HEK293 (cell line): Measurements from ENCODE around the gene ACAP3.

Source experiments
- CTCF ChIA-PET: fragments of 350-600 bp; formaldehyde crosslinking; extraction: SDS; loops from one replicate; lab custom pipeline; 2021; ENCODE audit warnings: antibody characterized with exemption; lab: Yijun Ruan, JAX
- POLR2A ChIA-PET: fragments of 300-600 bp; formaldehyde crosslinking; extraction: SDS; loops from one replicate; lab custom pipeline; 2020; ENCODE audit warnings: antibody characterized with exemption, inconsistent platforms; lab: Yijun Ruan, JAX
- H3K27ac ChIP-seq: fragments of 200-500 bp; sonication (Bioruptor generic); 2 replicates; pipeline ENCODE4 v1.5.1; 2014; ENCODE audit warnings: low read depth, low read length, control low read depth, inconsistent platforms; ENCODE audit errors: extremely low read depth
- H3K36me3 ChIP-seq, 2 experiments: fragments of 200-500 bp in 1 of 2; sonication (Bioruptor generic) in 1 of 2; 1 replicate in 1 of 2; 2 replicates in 1 of 2; pipeline ENCODE4 v1.5.1; 2014 to 2017; ENCODE audit warnings: inconsistent platforms in 2 of 2, low read length in 2 of 2; ENCODE audit not compliant: control insufficient read depth in 2 of 2, insufficient read depth in 1 of 2
- H3K4me1 ChIP-seq: fragments of 200-500 bp; sonication (Bioruptor generic); 2 replicates; pipeline ENCODE4 v1.5.1; 2014; ENCODE audit warnings: mild to moderate bottlenecking, low read length, inconsistent platforms; ENCODE audit not compliant: control insufficient read depth, insufficient read depth
- H3K4me3 ChIP-seq: 2 replicates; pipeline ENCODE4 v1.5.1; 2011; ENCODE audit warnings: low read depth, mild to moderate bottlenecking, control low read depth, low read length, moderate library complexity
- H3K9me3 ChIP-seq: fragments of 200-500 bp; sonication (Bioruptor generic); 2 replicates; pipeline ENCODE4 v1.5.1; 2014; ENCODE audit warnings: low read depth, low read length, inconsistent platforms; ENCODE audit not compliant: control insufficient read depth, insufficient read depth
- CTCF ChIP-seq: fragments of 450-650 bp; formaldehyde crosslinking; IDR thresholded peaks from 2 replicates; pipeline ENCODE4 v1.5.1; 2016; ENCODE audit warnings: missing biosample characterization, missing genetic modification characterization
- GLI4 ChIP-seq: fragments of 450-650 bp; formaldehyde crosslinking; IDR thresholded peaks from 2 replicates; pipeline ENCODE4 v1.5.1; 2016; ENCODE audit warnings: missing biosample characterization, missing genetic modification characterization
- GLIS1 ChIP-seq: fragments of 450-650 bp; formaldehyde crosslinking; IDR thresholded peaks from 2 replicates; pipeline ENCODE4 v1.5.1; 2016; ENCODE audit warnings: missing biosample characterization, missing genetic modification characterization
- GLIS2 ChIP-seq: fragments of 450-650 bp; formaldehyde crosslinking; IDR thresholded peaks from 2 replicates; pipeline ENCODE4 v1.5.1; 2016; ENCODE audit warnings: missing biosample characterization, missing genetic modification characterization
- KLF1 ChIP-seq: fragments of 450-650 bp; formaldehyde crosslinking; IDR thresholded peaks from 2 replicates; pipeline ENCODE4 v1.5.1; 2016; ENCODE audit warnings: missing biosample characterization, missing genetic modification characterization
- KLF8 ChIP-seq: fragments of 450-650 bp; formaldehyde crosslinking; IDR thresholded peaks from 2 replicates; pipeline ENCODE4 v1.5.1; 2016; ENCODE audit warnings: missing biosample characterization, missing genetic modification characterization
- OVOL3 ChIP-seq: fragments of 450-650 bp; formaldehyde crosslinking; IDR thresholded peaks from 2 replicates; pipeline ENCODE4 v1.5.1; 2016; ENCODE audit warnings: missing biosample characterization, missing genetic modification characterization
- PATZ1 ChIP-seq: fragments of 450-650 bp; formaldehyde crosslinking; IDR thresholded peaks from 2 replicates; pipeline ENCODE4 v1.5.1; 2016; ENCODE audit warnings: missing biosample characterization, missing genetic modification characterization
- SCRT2 ChIP-seq: fragments of 450-650 bp; formaldehyde crosslinking; IDR thresholded peaks from 2 replicates; pipeline ENCODE4 v1.5.1; 2016; ENCODE audit warnings: missing biosample characterization, missing genetic modification characterization
- WT1 ChIP-seq: fragments of 450-650 bp; formaldehyde crosslinking; IDR thresholded peaks from 2 replicates; pipeline ENCODE4 v1.5.1; 2016; ENCODE audit warnings: missing biosample characterization, missing genetic modification characterization
- ZBTB17 ChIP-seq: fragments of 450-650 bp; formaldehyde crosslinking; IDR thresholded peaks from 2 replicates; pipeline ENCODE4 v1.5.1; 2016; ENCODE audit warnings: missing biosample characterization, missing genetic modification characterization
- ZBTB7A ChIP-seq: fragments of 450-650 bp; formaldehyde crosslinking; IDR thresholded peaks from 2 replicates; pipeline ENCODE4 v1.5.1; 2016; ENCODE audit warnings: low read depth, missing biosample characterization, missing genetic modification characterization
- ZEB2 ChIP-seq: fragments of 450-650 bp; formaldehyde crosslinking; IDR thresholded peaks from 2 replicates; pipeline ENCODE4 v1.5.1; 2016; ENCODE audit warnings: missing biosample characterization, missing genetic modification characterization
- ZFP41 ChIP-seq: fragments of 450-650 bp; formaldehyde crosslinking; IDR thresholded peaks from 2 replicates; pipeline ENCODE4 v1.5.1; 2016; ENCODE audit warnings: missing biosample characterization, missing genetic modification characterization, borderline replicate concordance
- ZFP69B ChIP-seq: fragments of 450-650 bp; formaldehyde crosslinking; IDR thresholded peaks from 2 replicates; pipeline ENCODE4 v1.5.1; 2016; ENCODE audit warnings: missing biosample characterization, missing genetic modification characterization
- ZIC2 ChIP-seq: fragments of 450-650 bp; formaldehyde crosslinking; IDR thresholded peaks from 2 replicates; pipeline ENCODE4 v1.5.1; 2016; ENCODE audit warnings: missing biosample characterization, missing genetic modification characterization
- ZNF10 ChIP-seq: fragments of 450-650 bp; formaldehyde crosslinking; IDR thresholded peaks from 2 replicates; pipeline ENCODE4 v1.5.1; 2017; ENCODE audit warnings: missing biosample characterization, missing genetic modification characterization
- ZNF140 ChIP-seq: fragments of 450-650 bp; formaldehyde crosslinking; IDR thresholded peaks from 2 replicates; pipeline ENCODE4 v1.5.1; 2016; ENCODE audit warnings: missing biosample characterization, missing genetic modification characterization
- ZNF398 ChIP-seq: fragments of 450-650 bp; formaldehyde crosslinking; IDR thresholded peaks from 2 replicates; pipeline ENCODE4 v1.5.1; 2017; ENCODE audit warnings: missing biosample characterization, missing genetic modification characterization
- ZNF416 ChIP-seq: fragments of 450-650 bp; formaldehyde crosslinking; IDR thresholded peaks from 2 replicates; pipeline ENCODE4 v1.5.1; 2016; ENCODE audit warnings: missing biosample characterization, missing genetic modification characterization
- ZNF423 ChIP-seq: fragments of 450-650 bp; formaldehyde crosslinking; IDR thresholded peaks from 2 replicates; pipeline ENCODE4 v1.5.1; 2016; ENCODE audit warnings: missing biosample characterization, missing genetic modification characterization
- ZNF558 ChIP-seq: fragments of 450-650 bp; formaldehyde crosslinking; IDR thresholded peaks from 2 replicates; pipeline ENCODE4 v1.5.1; 2016; ENCODE audit warnings: missing biosample characterization, missing genetic modification characterization
- ZNF623 ChIP-seq: fragments of 450-650 bp; formaldehyde crosslinking; IDR thresholded peaks from 2 replicates; pipeline ENCODE4 v1.5.1; 2016; ENCODE audit warnings: missing biosample characterization, missing genetic modification characterization
- ZNF692 ChIP-seq: fragments of 450-650 bp; formaldehyde crosslinking; IDR thresholded peaks from 2 replicates; pipeline ENCODE4 v1.5.1; 2016; ENCODE audit warnings: missing biosample characterization, missing genetic modification characterization
- ZNF843 ChIP-seq: fragments of 450-650 bp; formaldehyde crosslinking; IDR thresholded peaks from 2 replicates; pipeline ENCODE4 v1.5.1; 2016; ENCODE audit warnings: missing biosample characterization, missing genetic modification characterization
- TF ChIP-seq, protein P1 (sequence below): sonication (generic); formaldehyde crosslinking; IDR thresholded peaks from 2 replicates; pipeline ENCODE4 v1.8.1; 2022; ENCODE audit warnings: mild to moderate bottlenecking, moderate library complexity, missing genetic modification reagents

ACAP3 gene

DNA sequence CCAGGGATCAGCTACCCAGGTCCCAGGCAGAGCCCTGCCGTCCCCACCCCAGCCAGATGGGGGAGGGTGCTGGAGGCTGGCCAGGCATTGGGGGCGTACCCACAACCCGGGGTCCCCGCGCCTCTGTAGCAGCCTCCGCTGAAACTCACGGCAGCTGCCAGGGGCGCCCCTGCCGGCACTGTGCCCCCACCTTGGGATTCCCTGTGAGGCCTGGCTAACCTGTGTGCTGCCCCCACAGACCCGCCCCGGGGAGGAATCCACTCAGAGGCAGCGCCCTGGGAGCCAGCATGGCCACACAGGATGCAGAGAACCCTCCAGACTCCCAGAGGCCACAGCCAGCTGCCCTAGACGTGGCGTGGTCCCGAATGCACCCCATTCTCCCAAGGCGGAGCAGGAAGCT lies 37.7 kb upstream of the ACAP3 start:
- POLR2A ChIA-PET, result interaction anchor here (0.6 kb wide), 1 partner anchor 139 kb away, joined by 3 read pairs; no protein-coding TSS in a partner anchor
- Histone ChIP-seq H3K9me3 (no peaks in the 10 kb centered on the region), H3K4me1 (peaks cover 7% of the 10 kb centered on the region), H3K4me3 (no peak overlapping the region), H3K36me3 (peaks cover 0 to 43% of the 10 kb centered on the region in 2 experiments; a peak in 2 of 3 replicates), H3K27ac (no peak overlapping the region)
- CTCF ChIA-PET, result interaction anchor here (0.5 to 3.5 kb wide), 5 partner anchors 19 to 223 kb away, joined by 3 to 18 read pairs (median 3); no protein-coding TSS in a partner anchor
- TF ChIP-seq GLIS2 (tag by site-specific recombination) (peak; percentile 23; the same call in 1 of the 2 replicates), KLF1 (tag by site-specific recombination) (peak; percentile 87), KLF8 (peak; percentile 60), ZNF843 (tag by site-specific recombination) (no peak), GLIS1 (tag by site-specific recombination) (peak; percentile 60), OVOL3 (tag by site-specific recombination) (no peak)

DNA sequence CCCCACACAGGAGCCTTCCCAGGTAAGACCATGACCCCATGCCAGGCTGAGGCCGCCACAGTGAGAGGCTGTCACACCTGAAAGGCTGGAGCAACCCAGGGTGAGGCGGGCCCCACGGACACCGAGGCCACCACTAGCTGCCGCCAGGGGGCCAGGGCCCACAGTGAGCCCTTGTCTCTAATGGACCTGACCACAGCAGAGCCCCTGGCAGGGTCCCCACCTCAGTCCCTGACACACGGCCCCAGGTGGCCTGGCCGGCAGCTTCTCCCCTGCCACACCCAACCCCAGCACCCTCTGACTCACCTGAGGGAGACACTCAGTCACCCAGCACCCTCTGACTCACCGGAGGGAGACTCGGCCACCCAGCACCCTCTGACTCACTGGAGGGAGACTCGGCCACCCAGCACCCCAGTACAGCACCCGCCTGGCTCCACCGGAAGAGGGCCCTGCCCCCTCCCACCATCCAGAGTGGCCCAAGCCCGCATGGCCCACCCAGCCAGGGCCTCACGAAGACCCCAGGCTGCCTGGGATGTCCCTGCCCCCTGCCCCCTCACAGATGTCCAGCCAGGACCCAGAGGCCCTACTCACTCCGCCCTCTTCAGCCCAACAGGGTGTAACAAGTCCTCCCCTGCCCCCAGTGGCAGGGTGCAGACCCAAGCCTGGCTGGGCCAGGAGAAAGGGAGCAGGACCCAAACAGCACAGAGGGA lies 37.1 kb upstream of the ACAP3 start:
- peaks cover 7% of the 10 kb centered on the region for H3K4me1 ChIP-seq
- no peaks in the 10 kb centered on the region for H3K9me3 ChIP-seq
- peaks cover 0 to 49% of the 10 kb centered on the region in 2 experiments; a peak in 2 of 3 replicates for H3K36me3 ChIP-seq
- no peak overlapping the region for H3K4me3 ChIP-seq
- H3K27ac ChIP-seq, result 0 out of 2 replicates have a peak overlapping the region, but pooled peaks have one; percentile 5
- POLR2A ChIA-PET, result interaction anchor here (1.0 kb wide), 1 partner anchor 10 kb away, joined by 3 read pairs; no protein-coding TSS in a partner anchor
- CTCF ChIA-PET, result interaction anchor here (0.6 to 1.0 kb wide), 6 partner anchors 18 to 257 kb away, joined by 3 to 5 read pairs (median 3); no protein-coding TSS in a partner anchor
- no peak for TF ChIP-seq ZNF558 (tag by site-specific recombination)
- peak; percentile 9; the same call in 1 of the 2 replicates for TF ChIP-seq KLF1 (tag by site-specific recombination)
- TF ChIP-seq ZNF692 (tag by site-specific recombination), result peak; percentile 98
- TF ChIP-seq ZFP69B (tag by site-specific recombination), result peak; percentile 97
- TF ChIP-seq SCRT2, result no peak
- no peak for TF ChIP-seq ZBTB17
- no peak for TF ChIP-seq ZEB2
- no peak for TF ChIP-seq ZNF140 (tag by site-specific recombination)
- no peak for TF ChIP-seq ZNF398 (tag by site-specific recombination)
- peak; percentile 41 for TF ChIP-seq CTCF (tag by site-specific recombination)
- TF ChIP-seq ZFP41 (tag by site-specific recombination), result no peak
- no peak for TF ChIP-seq WT1 (tag by site-specific recombination)
- TF ChIP-seq ZNF10 (tag by site-specific recombination), result no peak
- TF ChIP-seq GLI4, result no peak
- TF ChIP-seq ZBTB7A (tag by site-specific recombination), result no peak
- TF ChIP-seq ZIC2, result peak; percentile 61
- no peak for TF ChIP-seq ZNF843 (tag by site-specific recombination)
- peak; percentile 89 for TF ChIP-seq GLIS1 (tag by site-specific recombination)
- peak; percentile 71 for TF ChIP-seq ZNF423 (tag by site-specific recombination)
- peak; percentile 33 for TF ChIP-seq PATZ1
- TF ChIP-seq, protein P1, sequence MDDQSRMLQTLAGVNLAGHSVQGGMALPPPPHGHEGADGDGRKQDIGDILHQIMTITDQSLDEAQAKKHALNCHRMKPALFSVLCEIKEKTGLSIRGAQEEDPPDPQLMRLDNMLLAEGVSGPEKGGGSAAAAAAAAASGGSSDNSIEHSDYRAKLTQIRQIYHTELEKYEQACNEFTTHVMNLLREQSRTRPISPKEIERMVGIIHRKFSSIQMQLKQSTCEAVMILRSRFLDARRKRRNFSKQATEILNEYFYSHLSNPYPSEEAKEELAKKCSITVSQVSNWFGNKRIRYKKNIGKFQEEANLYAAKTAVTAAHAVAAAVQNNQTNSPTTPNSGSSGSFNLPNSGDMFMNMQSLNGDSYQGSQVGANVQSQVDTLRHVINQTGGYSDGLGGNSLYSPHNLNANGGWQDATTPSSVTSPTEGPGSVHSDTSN (CRISPR knock-in tag), result no peak
- TF ChIP-seq ZNF623, result no peak
- TF ChIP-seq ZNF416 (tag by site-specific recombination), result no peak
